Liver (tissue), 9 donors: ENCODE data around the gene HPDL. TPM values are rescaled to one million over a fixed set of nuclear protein-coding genes. Genes with fewer than 3 reads are reported as not detected.

Experiments used
- DNase-seq: peaks from one replicate; pipeline ENCODE4 v3.0.0-alpha.2; 2017; ENCODE audit warnings: low spot score
- H3K27ac ChIP-seq, 2 donors: one replicate each; pipeline ENCODE4 v1.7.0; 2013; ENCODE audit warnings: inconsistent platforms in 2 of 2, low read length in 2 of 2, control low read depth in 1 of 2, low read depth in 1 of 2, mild to moderate bottlenecking in 1 of 2
- H3K27me3 ChIP-seq, 4 donors: one replicate each; pipeline versions ENCODE4 v1.6.1 to v1.7.0; 2013; ENCODE audit warnings: low read length in 3 of 4, inconsistent platforms in 1 of 4, mild to moderate bottlenecking in 1 of 4, moderate library complexity in 1 of 4; ENCODE audit not compliant: control insufficient read depth in 4 of 4, insufficient read depth in 4 of 4
- H3K36me3 ChIP-seq, 4 donors: one replicate each; pipeline versions ENCODE4 v1.6.1 to v1.7.0; 2013; ENCODE audit warnings: low read length in 3 of 4, mild to moderate bottlenecking in 3 of 4, low read depth in 1 of 4, moderate library complexity in 1 of 4; ENCODE audit not compliant: control insufficient read depth in 4 of 4, insufficient read depth in 3 of 4
- H3K4me1 ChIP-seq, 4 donors: one replicate each; pipeline versions ENCODE4 v1.6.1 to v1.7.0; 2013; ENCODE audit warnings: low read length in 3 of 4, mild to moderate bottlenecking in 3 of 4, moderate library complexity in 1 of 4; ENCODE audit not compliant: control insufficient read depth in 4 of 4, insufficient read depth in 4 of 4
- H3K4me3 ChIP-seq, 3 donors: one replicate each; pipeline versions ENCODE4 v1.6.1 to v1.7.0; 2013; ENCODE audit warnings: low read length in 3 of 3, control low read depth in 1 of 3, low read depth in 1 of 3, mild to moderate bottlenecking in 1 of 3
- H3K9ac ChIP-seq, 2 donors: one replicate each; pipeline ENCODE4 v1.7.0; 2013; ENCODE audit warnings: low read length in 2 of 2, mild to moderate bottlenecking in 2 of 2, moderate library complexity in 2 of 2, control low read depth in 1 of 2, low read depth in 1 of 2
- H3K9me3 ChIP-seq, 4 donors: one replicate each; pipeline versions ENCODE4 v1.6.1 to v1.7.0; 2013; ENCODE audit warnings: low read length in 3 of 4; ENCODE audit not compliant: control insufficient read depth in 4 of 4
- CTCF ChIP-seq: fragments of 150-350 bp; IDR thresholded peaks from 2 replicates; pipeline ENCODE4 v1.5.1; 2017; ENCODE audit warnings: improper control_type of control experiment, low read depth, low read length; ENCODE audit not compliant: missing input control
- EGR1 ChIP-seq, 2 donors: IDR thresholded peaks; 2 replicates each; pipeline ENCODE4 v1.6.1; 2016 to 2018; ENCODE audit warnings: antibody characterized with exemption in 2 of 2, low read depth in 2 of 2
- FOXA1 ChIP-seq: IDR thresholded peaks from 2 replicates; pipeline ENCODE4 v1.6.1; 2016; ENCODE audit warnings: antibody characterized with exemption
- FOXA2 ChIP-seq: IDR thresholded peaks from 2 replicates; pipeline ENCODE4 v1.6.1; 2016; ENCODE audit warnings: antibody characterized with exemption
- GABPA ChIP-seq, 2 donors: IDR thresholded peaks in 1 of 2; conservative IDR thresholded peaks in 1 of 2; 2 replicates each; pipeline ENCODE4 v1.6.1; 2016; ENCODE audit warnings: antibody characterized with exemption in 2 of 2, mild to moderate bottlenecking in 1 of 2, moderate library complexity in 1 of 2
- HNF4A ChIP-seq, 2 donors: conservative IDR thresholded peaks; 2 replicates each; pipeline ENCODE4 v1.6.1; 2016; ENCODE audit warnings: antibody characterized with exemption in 2 of 2, mild to moderate bottlenecking in 2 of 2
- HNF4G ChIP-seq: IDR thresholded peaks from 2 replicates; pipeline ENCODE4 v1.6.1; 2016; ENCODE audit warnings: antibody characterized with exemption
- JUND ChIP-seq, 2 donors: IDR thresholded peaks; 2 replicates each; pipeline ENCODE4 v1.6.1; 2016; ENCODE audit warnings: antibody characterized with exemption in 2 of 2
- NR2F2 ChIP-seq: IDR thresholded peaks from 2 replicates; pipeline ENCODE4 v1.6.1; 2016; ENCODE audit warnings: antibody characterized with exemption
- RAD21 ChIP-seq, 2 donors: IDR thresholded peaks; 2 replicates each; pipeline ENCODE4 v1.6.1; 2016; ENCODE audit warnings: antibody characterized with exemption in 2 of 2, mild to moderate bottlenecking in 2 of 2
- RXRA ChIP-seq, 2 donors: IDR thresholded peaks; 2 replicates each; pipeline ENCODE4 v1.6.1; 2017 to 2018; ENCODE audit warnings: antibody characterized with exemption in 2 of 2, mild to moderate bottlenecking in 1 of 2
- SP1 ChIP-seq: IDR thresholded peaks from 2 replicates; pipeline ENCODE4 v1.6.1; 2018; ENCODE audit warnings: antibody characterized with exemption, mild to moderate bottlenecking
- TAF1 ChIP-seq: conservative IDR thresholded peaks from 2 replicates; pipeline ENCODE4 v1.6.1; 2016; ENCODE audit warnings: antibody characterized with exemption, mild to moderate bottlenecking
- YY1 ChIP-seq: IDR thresholded peaks from 2 replicates; pipeline ENCODE4 v1.6.1; 2016; ENCODE audit warnings: antibody characterized with exemption, mild to moderate bottlenecking
- ZBTB33 ChIP-seq: IDR thresholded peaks from 2 replicates; pipeline ENCODE4 v1.6.1; 2016; ENCODE audit warnings: antibody characterized with exemption
- WGBS: extraction: QIAGEN DNeasy Blood & Tissue Kit; methylation state at CpG from one replicate; pipeline ENCODE4 v1.1.7; 2013; 5-methylcytosine and 5-hydroxymethylcytosine counted together
- polyA plus RNA-seq, 2 donors: library from polyadenylated mRNA; stranded (reverse) in 1 of 2; unstranded in 1 of 2; fragments of 200-250 nt in 1 of 2; fragments of >200 nt in 1 of 2; fragmentation: Nextera tagmentation in 1 of 2; extraction: Ambion mirVana in 1 of 2; gene quantifications; one replicate each; pipeline versions ENCODE4 v1.2.1 to v1.2.3, GENCODE V29; 2013 to 2015
- total RNA-seq, 2 donors: library from RNA; depleted of rRNA; stranded (reverse); fragments of >200 nt; gene quantifications; one replicate each; pipeline ENCODE4 v1.2.3, GENCODE V29; 2014
- TF ChIP-seq, protein P1 (sequence below): IDR thresholded peaks from 2 replicates; pipeline ENCODE4 v1.6.1; 2016; ENCODE audit warnings: antibody characterized with exemption
- TF ChIP-seq, protein P2 (sequence below): IDR thresholded peaks from 2 replicates; pipeline ENCODE4 v1.6.1; 2016; ENCODE audit warnings: antibody characterized with exemption, mild to moderate bottlenecking
- TF ChIP-seq, protein P3 (sequence below): IDR thresholded peaks from 2 replicates; pipeline ENCODE4 v1.6.1; 2016; ENCODE audit warnings: antibody characterized with exemption
- donor health status: healthy.
- donor health status: healthy.
- donor health status: healthy.
- donor health status: healthy.
- donor health status: healthy.

Gene HPDL
- total and polyA plus RNA-seq, 4 donors = 0.09 to 5.2 (median 0.15) TPM; not detected in 1

GRCh38 chr1:45306905-45307304, 19.8 kb upstream of the HPDL start:
- WGBS = 83% methylated on average over 3 of the region's 3 CpGs
- Histone ChIP-seq H3K4me3 (no peak overlapping the region), H3K9ac (no peak overlapping the region), H3K9me3 (no peaks in the 10 kb centered on the region), H3K27ac (no peak overlapping the region), H3K27me3 (no peaks in the 10 kb centered on the region), H3K4me1 (peaks cover 3 to 17% (median 8%) of the 10 kb centered on the region in 4 donors), H3K36me3 (no peaks in the 10 kb centered on the region)
- DNase-seq = no peak
- TF ChIP-seq HNF4G (no peak), RAD21 (IDR thresholded peaks at IDR 0.05) (no peak), CTCF (no peak), EGR1 (IDR thresholded peaks at IDR 0.05; ENCODE audit: low read depth in 2 of 2) (no peak), FOXA2 (no peak), ZBTB33 (no peak), JUND (IDR thresholded peaks at IDR 0.05) (no peak), SP1 (no peak), GABPA (IDR thresholded peaks at IDR 0.05 in 1 of 2, conservative IDR thresholded peaks at IDR 0.05 in 1 of 2) (no peak), HNF4A (conservative IDR thresholded peaks at IDR 0.05) (no peak), FOXA1 (no peak), RXRA (IDR thresholded peaks at IDR 0.05) (no peak), NR2F2 (no peak), YY1 (no peak), TAF1 (no peak)
- TF ChIP-seq, protein P1, sequence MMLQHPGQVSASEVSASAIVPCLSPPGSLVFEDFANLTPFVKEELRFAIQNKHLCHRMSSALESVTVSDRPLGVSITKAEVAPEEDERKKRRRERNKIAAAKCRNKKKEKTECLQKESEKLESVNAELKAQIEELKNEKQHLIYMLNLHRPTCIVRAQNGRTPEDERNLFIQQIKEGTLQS = no peak
- TF ChIP-seq, protein P2, sequence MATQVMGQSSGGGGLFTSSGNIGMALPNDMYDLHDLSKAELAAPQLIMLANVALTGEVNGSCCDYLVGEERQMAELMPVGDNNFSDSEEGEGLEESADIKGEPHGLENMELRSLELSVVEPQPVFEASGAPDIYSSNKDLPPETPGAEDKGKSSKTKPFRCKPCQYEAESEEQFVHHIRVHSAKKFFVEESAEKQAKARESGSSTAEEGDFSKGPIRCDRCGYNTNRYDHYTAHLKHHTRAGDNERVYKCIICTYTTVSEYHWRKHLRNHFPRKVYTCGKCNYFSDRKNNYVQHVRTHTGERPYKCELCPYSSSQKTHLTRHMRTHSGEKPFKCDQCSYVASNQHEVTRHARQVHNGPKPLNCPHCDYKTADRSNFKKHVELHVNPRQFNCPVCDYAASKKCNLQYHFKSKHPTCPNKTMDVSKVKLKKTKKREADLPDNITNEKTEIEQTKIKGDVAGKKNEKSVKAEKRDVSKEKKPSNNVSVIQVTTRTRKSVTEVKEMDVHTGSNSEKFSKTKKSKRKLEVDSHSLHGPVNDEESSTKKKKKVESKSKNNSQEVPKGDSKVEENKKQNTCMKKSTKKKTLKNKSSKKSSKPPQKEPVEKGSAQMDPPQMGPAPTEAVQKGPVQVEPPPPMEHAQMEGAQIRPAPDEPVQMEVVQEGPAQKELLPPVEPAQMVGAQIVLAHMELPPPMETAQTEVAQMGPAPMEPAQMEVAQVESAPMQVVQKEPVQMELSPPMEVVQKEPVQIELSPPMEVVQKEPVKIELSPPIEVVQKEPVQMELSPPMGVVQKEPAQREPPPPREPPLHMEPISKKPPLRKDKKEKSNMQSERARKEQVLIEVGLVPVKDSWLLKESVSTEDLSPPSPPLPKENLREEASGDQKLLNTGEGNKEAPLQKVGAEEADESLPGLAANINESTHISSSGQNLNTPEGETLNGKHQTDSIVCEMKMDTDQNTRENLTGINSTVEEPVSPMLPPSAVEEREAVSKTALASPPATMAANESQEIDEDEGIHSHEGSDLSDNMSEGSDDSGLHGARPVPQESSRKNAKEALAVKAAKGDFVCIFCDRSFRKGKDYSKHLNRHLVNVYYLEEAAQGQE = no peak
- TF ChIP-seq, protein P3, sequence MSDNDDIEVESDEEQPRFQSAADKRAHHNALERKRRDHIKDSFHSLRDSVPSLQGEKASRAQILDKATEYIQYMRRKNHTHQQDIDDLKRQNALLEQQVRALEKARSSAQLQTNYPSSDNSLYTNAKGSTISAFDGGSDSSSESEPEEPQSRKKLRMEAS = no peak
